Measurements from ENCODE around the gene RPLP1. TPM values are rescaled to one million over a fixed set of nuclear protein-coding genes. Genes with fewer than 3 reads are reported as not detected.

The RPLP1 gene
- total and polyA plus RNA-seq, 9 of the 15 experiments (the other 6 are each of a cell fraction or from before 2014, with no cell fraction given), result 76.3 to 3,053 (median 847) TPM

GRCh38 chr15:69501456-69501855 lies 48.8 kb downstream of the RPLP1 start:
- no peaks in the 10 kb centered on the region for H3K79me2 ChIP-seq (ENCODE audit: control insufficient read depth, insufficient read depth, low read length)

GRCh38 chr15:69502470-69503045 lies 49.9 kb downstream of the RPLP1 start:
- in situ Hi-C loops (cut with MboI) (no loop called here), intact Hi-C loops (cut with micrococcal nuclease) (no loop called here)
- WGBS (ENCODE audit: insufficient coverage, low coverage, missing lambda C conversion rate), result 4% methylated on average over 10 of the region's 10 CpGs
- H3K27ac ChIP-seq (ENCODE audit: extremely low read depth, low read depth, low read length), result no peak overlapping the region
- ATAC-seq, result peak; percentile 27; the same call in 2 of the 3 replicates
- ChIA-PET CTCF (ENCODE audit: low intra/inter-chr PET ratio) (no interaction called here), POLR2A (interaction anchor here (0.7 kb wide), 1 partner anchor 49 kb away, joined by 5 read pairs; no protein-coding TSS in a partner anchor)
- no peak overlapping the region for H2AFZ ChIP-seq (ENCODE audit: low read depth, low read length)
- H4K20me1 ChIP-seq (replicated peaks; ENCODE audit: control insufficient read depth, insufficient read depth, low read length), result no peaks in the 10 kb centered on the region
- H3K9me3 ChIP-seq (replicated peaks; ENCODE audit: control insufficient read depth, insufficient read depth, low read depth, low read length), result no peaks in the 10 kb centered on the region
- H3K4me2 ChIP-seq (ENCODE audit: insufficient read depth, low read length), result no peak overlapping the region
- FAIRE-seq, result no peak
- no peaks in the 10 kb centered on the region for H3K9me1 ChIP-seq (ENCODE audit: control insufficient read depth, insufficient read depth, low read length)
- peaks cover 3 to 32% of the 10 kb centered on the region in 2 experiments; a peak in 4 of 5 replicates for H3K27me3 ChIP-seq (ENCODE audit: control insufficient read depth in 2 of 2, insufficient read depth in 2 of 2, low read length in 2 of 2)
- no peaks in the 10 kb centered on the region for H3K36me3 ChIP-seq (ENCODE audit: control insufficient read depth, insufficient read depth, low read length)
- no peaks in the 10 kb centered on the region for H3K4me1 ChIP-seq (replicated peaks in 1 of 2; ENCODE audit: control insufficient read depth in 2 of 2, insufficient read depth in 2 of 2, low read length in 2 of 2)
- no peak for DNase-seq (ENCODE audit: extremely low read depth in 1 of 4, low spot score in 3 of 4)
- BruUV-seq (replicated peaks), result no TSS peak
- H3K9ac ChIP-seq (ENCODE audit: insufficient read depth in 1 of 2, low read depth in 2 of 2, low read length in 2 of 2), result no peak overlapping the region
- H3K4me3 ChIP-seq, result no peak overlapping the region
- no peaks in the 10 kb centered on the region for H3K79me2 ChIP-seq (ENCODE audit: control insufficient read depth, insufficient read depth, low read length)
- TF ChIP-seq THAP7 (CRISPR knock-in tag; IDR thresholded peaks at IDR 0.05) (no peak), CTCF (IDR thresholded peaks at IDR 0.05 in 2 of 3, conservative IDR thresholded peaks at IDR 0.05 in 1 of 3; ENCODE audit: insufficient read depth in 2 of 3, low read depth in 1 of 3, low read length in 3 of 3) (peak; percentile 16 to 41 (median 31); a peak in 4 of 6 replicates), RBFOX2 (IDR thresholded peaks at IDR 0.05; ENCODE audit: low read depth, low read length) (no peak), CREB3 (tag; conservative IDR thresholded peaks at IDR 0.05; ENCODE audit: low read depth) (no peak), TARDBP (IDR thresholded peaks at IDR 0.05) (no peak), FOXK2 (conservative IDR thresholded peaks at IDR 0.05 in 1 of 2, IDR thresholded peaks at IDR 0.05 in 1 of 2; ENCODE audit: low read depth in 2 of 2) (no peak)

More at GRCh38 chr15:69501456-69501855, 48.8 kb downstream of the RPLP1 start:
- POLR2A ChIA-PET, result no interaction called here
- Histone ChIP-seq H3K4me1 (replicated peaks in 1 of 2; ENCODE audit: control insufficient read depth in 2 of 2, insufficient read depth in 2 of 2, low read length in 2 of 2) (no peaks in the 10 kb centered on the region), H3K27ac (ENCODE audit: extremely low read depth, low read depth, low read length) (no peak overlapping the region), H3K9me1 (ENCODE audit: control insufficient read depth, insufficient read depth, low read length) (no peaks in the 10 kb centered on the region), H3K27me3 (ENCODE audit: control insufficient read depth in 2 of 2, insufficient read depth in 2 of 2, low read length in 2 of 2) (peaks cover 3 to 37% of the 10 kb centered on the region in 2 experiments; a peak in 4 of 5 replicates), H3K9ac (ENCODE audit: insufficient read depth in 1 of 2, low read depth in 2 of 2, low read length in 2 of 2) (no peak overlapping the region), H3K9me3 (replicated peaks; ENCODE audit: control insufficient read depth, insufficient read depth, low read depth, low read length) (no peaks in the 10 kb centered on the region), H3K36me3 (ENCODE audit: control insufficient read depth, insufficient read depth, low read length) (no peaks in the 10 kb centered on the region), H3K4me3 (no peak overlapping the region), H3K4me2 (ENCODE audit: insufficient read depth, low read length) (no peak overlapping the region), H2AFZ (ENCODE audit: low read depth, low read length) (no peak overlapping the region), H4K20me1 (replicated peaks; ENCODE audit: control insufficient read depth, insufficient read depth, low read length) (no peaks in the 10 kb centered on the region)
- ATAC-seq, result no peak
- DNase-seq (ENCODE audit: extremely low read depth in 1 of 4, low spot score in 3 of 4), result no peak
- BruUV-seq (replicated peaks), result no TSS peak
- TF ChIP-seq HMGN3 (IDR thresholded peaks at IDR 0.05; ENCODE audit: borderline replicate concordance, extremely low read depth, insufficient read length, low read depth, low read length), result no peak
- TF ChIP-seq ZBTB1 (CRISPR knock-in tag; IDR thresholded peaks at IDR 0.05; ENCODE audit: borderline replicate concordance, low read depth), result no peak
- no peak for TF ChIP-seq SIN3A (IDR thresholded peaks at IDR 0.05; ENCODE audit: borderline replicate concordance in 2 of 2, control insufficient read depth in 1 of 2, low read depth in 2 of 2, low read length in 2 of 2)
- no peak for TF ChIP-seq ZNF121 (CRISPR knock-in tag; conservative IDR thresholded peaks at IDR 0.05)
- TF ChIP-seq ZNF644 (tag; IDR thresholded peaks at IDR 0.05; ENCODE audit: low read depth), result no peak
- TF ChIP-seq ZNF263 (CRISPR knock-in tag; IDR thresholded peaks at IDR 0.05; ENCODE audit: borderline replicate concordance), result no peak
- no peak for TF ChIP-seq HDAC1 (IDR thresholded peaks at IDR 0.05)
- no peak for TF ChIP-seq ZSCAN32 (CRISPR knock-in tag; IDR thresholded peaks at IDR 0.05)
- no peak for TF ChIP-seq CBX2 (IDR thresholded peaks at IDR 0.05; ENCODE audit: insufficient read depth, low read length, poor library complexity, severe bottlenecking)
- no peak for FAIRE-seq
- CTCF ChIA-PET (ENCODE audit: low intra/inter-chr PET ratio), result no interaction called here
- intact Hi-C loops (cut with micrococcal nuclease), result no loop called here
- in situ Hi-C loops (cut with MboI), result no loop called here
- 2% methylated on average over 8 of the region's 8 CpGs for WGBS (ENCODE audit: insufficient coverage, low coverage, missing lambda C conversion rate)

Measured in K562 (cell line).